GM18526 (cell line): ENCODE results near the gene LGALS4.

Experiments used
- POLR2A ChIP-seq: IDR thresholded peaks from 3 replicates; pipeline ENCODE4 v1.6.1; 2011; ENCODE audit not compliant: insufficient read length; ENCODE audit errors: extremely low read depth

Gene LGALS4

GRCh38 chr19:38834590-38834989 lies 21.8 kb upstream of the LGALS4 start:
- TF ChIP-seq POLR2A: no peak

DNA sequence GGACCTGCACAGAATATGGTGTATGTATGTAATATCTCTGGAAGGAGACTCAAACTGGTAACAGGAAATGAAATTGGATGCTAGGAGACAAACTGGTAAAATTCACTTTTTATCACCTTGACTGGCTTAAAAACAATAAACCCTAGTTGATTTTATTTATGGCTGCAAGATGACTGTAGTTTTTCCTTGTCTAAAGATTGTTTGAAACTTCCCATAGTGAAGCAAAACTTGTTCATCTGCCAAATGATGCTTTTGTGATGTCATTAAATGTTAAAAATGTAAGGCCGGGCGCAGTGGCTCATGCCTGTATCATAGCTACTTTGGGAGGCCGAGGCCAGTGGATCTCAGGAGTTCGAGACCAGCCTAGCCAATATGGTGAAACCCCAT lies 21.4 kb upstream of the LGALS4 start:
- no peak for TF ChIP-seq POLR2A

- TF ChIP-seq POLR2A: no peak
Observed at GRCh38 chr19:38833092-38833425, 20.3 kb upstream of the LGALS4 start.

- no peak for TF ChIP-seq POLR2A
Observed at GRCh38 chr19:38831142-38831605, 18.4 kb upstream of the LGALS4 start.

- no peak for TF ChIP-seq POLR2A
Observed at GRCh38 chr19:38830039-38830733, 17.4 kb upstream of the LGALS4 start.

DNA sequence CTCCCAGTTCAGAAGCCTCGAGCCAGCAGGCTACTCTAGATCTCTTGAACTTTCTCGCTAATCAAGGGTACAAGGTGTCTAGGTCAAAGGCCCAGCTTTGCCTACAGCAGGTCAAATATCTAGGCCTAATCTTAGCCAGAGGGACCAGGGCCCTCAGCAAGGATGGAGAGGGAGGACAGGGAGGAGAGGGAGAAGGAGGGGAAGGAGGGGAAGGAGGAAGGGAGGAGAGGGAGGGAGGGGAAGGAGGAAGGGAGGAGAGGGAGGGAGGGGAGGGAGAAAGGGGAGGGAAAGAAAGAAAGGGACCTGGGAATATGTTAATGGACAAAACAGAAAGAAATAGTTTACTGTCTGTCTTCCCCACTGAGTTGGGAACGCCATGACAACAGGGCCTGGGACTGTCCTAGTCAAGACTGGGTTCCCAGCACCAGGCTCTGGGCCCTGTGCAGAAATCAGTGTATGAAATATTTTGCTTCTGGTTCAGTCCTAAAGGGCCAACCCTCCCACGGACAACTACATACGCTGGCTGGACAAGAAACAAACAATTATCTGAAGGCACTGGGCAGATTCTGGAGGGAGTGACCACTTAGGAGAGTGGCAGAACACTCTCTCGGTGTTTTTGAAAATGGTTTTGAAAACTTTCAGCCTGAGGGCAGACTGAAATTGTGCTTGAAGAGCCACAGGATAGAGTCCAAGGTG lies 14.3 kb upstream of the LGALS4 start:
- no peak for TF ChIP-seq POLR2A

DNA sequence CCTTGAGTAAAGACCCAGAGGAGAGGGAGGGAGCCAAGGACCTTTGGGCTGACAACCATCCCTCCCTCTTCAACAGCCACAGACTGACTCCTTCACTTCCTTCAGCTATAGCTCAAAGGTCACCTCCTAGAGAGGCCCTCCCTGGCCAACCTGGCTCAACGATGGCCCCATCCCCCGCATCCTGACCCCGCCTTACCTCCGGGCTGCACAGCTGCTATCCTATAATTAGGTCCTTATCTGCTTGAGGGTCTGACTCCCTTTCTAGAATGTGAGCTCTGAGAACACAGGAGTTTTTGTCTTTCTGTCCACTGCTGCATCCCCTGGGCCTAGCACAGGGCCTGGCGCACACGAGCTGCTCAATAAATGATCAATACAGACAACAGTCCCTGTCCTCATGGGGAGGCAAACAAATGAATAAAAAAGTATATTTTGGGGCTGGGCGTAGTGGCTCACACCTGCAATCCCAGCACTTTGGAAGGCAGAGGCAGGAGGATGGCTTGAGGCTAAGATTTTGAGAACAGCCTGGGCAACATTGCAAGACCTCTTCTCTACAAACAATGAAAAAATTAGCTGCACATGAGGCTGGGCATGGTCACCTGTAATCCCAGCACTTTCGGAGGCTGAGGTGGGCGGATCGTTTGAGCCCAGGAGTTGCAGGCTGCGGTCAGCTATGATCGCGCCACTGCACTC lies 6.6 kb upstream of the LGALS4 start:
- TF ChIP-seq POLR2A: no peak

DNA sequence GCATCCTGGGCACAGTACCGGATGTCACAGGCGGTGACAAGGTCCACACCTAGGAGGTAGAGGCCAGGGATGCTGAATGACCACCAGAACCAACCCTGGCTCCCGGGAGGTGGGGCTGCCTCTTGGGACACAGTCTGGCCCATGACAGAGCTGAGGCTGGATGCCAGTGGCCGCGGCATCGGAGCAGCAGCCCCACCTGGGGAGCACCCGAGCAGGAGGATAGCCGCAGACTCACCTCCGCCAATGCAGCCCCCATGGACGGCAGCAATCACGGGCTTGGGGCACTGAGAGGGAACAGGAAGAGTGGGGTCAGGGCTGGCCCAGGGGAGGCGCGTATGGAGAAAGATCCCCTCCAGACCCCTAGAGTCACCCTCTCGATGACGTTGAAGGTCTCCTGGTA lies 4.3 kb upstream of the LGALS4 start:
- no peak for TF ChIP-seq POLR2A

DNA sequence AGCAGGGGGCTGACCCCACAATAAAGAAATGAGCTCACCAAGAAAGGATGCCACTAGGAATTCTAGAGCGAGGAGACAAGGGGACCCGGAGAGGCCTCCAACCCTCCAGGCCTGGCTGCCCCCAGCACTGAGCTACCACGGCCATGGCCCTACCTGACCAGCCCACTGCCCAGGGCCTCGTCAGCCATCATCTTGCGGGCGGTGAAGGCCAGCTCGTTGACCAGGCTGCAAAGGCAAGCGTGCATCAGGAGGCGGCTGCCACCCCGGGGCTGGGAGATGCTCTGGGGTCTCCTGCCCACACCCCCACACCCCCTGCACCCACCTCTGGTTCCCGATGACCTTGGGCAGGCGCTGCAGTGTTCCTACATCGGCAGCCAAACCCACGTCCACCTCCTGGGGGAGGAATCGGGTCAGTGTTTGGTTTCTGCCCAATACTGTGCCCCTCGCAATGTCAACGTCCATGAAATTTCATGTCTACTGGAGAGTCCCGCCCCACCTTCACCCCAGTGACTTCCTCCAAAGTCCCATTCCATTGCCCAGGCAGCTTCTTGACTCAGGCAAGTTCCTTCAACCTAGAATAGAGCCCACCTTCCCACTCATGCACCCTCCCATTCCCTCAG lies 3.5 kb upstream of the LGALS4 start:
- TF ChIP-seq POLR2A: no peak

DNA sequence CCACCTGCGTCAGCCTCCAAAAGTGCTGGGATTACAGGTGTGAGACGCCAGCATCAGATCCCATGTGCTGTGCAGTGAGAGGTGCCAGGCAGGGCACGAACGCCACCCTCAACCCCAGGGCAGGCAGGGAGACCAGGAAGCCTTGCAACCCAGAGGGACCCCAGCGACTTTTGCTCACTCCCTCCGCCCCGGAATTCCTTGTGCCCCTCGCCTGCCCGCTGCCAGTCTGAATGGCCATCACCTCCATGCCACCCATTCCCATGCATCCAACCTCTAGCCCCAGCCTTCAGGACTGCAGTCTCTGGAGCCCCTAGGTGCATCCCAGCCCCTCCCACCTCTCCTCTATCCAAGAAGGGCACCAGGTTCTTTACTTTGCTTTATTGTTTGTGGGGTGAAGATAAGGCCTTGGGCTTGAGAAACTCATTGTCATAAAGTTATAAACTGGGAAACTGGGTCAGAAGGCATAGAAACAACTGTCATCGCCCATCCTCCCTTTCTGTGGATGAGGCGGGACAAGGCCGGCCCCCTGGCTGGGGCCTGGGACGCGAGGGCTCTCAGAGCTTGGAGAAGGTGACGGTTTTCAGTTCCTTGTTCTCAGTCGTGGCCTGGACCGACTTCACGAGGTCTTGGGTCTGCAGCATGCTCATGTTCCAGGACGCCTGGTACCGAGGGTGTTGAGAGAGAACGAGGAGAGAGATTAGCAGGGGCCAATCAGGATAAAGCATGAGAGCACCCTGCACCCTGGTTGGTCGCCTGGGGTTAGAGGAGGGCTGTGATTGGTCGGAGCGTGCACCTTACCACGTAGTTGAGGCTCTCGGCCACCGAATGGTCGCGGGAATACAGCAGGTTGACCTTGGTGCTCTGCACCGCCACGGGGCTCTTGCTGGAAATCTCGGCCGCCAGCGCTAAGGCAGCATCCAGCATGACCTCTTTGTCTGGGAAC lies 2.6 kb upstream of the LGALS4 start:
- TF ChIP-seq POLR2A: no peak

DNA sequence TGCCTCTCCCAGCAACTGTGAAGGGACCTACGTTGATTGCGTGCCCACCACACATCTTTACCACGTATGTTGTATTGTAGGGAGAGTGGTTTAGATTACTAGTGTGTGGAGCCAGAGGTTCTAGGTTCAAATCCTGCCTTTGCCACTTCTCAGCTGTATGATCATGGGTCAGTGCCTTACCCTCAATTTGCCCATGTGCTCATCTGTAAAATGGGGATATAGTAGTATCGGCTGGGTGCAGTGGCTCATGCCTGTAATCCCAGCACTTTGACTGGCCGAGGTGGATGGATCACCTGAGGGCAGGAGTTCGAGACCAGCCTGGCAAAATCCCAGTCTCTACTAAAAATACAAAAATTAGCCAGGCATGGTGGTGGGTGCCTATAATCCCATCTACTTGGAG lies 578 bp upstream of the LGALS4 start:
- no peak for TF ChIP-seq POLR2A

- TF ChIP-seq POLR2A: no peak
Observed at GRCh38 chr19:38812009-38812840, 520 bp downstream of the LGALS4 start.

- no peak for TF ChIP-seq POLR2A
Observed at GRCh38 chr19:38809592-38810252, 3.0 kb downstream of the LGALS4 start.
